Stimulated activated naive B cell treated with anti-CD40 and anti-IgM and Interleukin-4, amounts not matched to agents 10 μg/mL and 1 μg/mL and 100 μg/mL, for 72 hours (primary cell): ENCODE measurements around the gene PKP4.
A peak's percentile ranks its signal among the peaks of the same experiment; 100 is the strongest.

Experiments used
- ATAC-seq, 2 donors: fragments of 150-1000 bp; cut with Tn5 transposase; replicated peaks; 2 replicates each; pipeline ENCODE4 v1.10.0; 2021; ENCODE audit warnings: moderate library complexity in 1 of 2
- DNase-seq: peaks from one replicate; pipeline ENCODE4 v3.0.0; 2021
- H3K27ac Mint-ChIP-seq: one replicate; pipeline ENCODE4 v1.8.0; 2022; ENCODE audit warnings: mild to moderate bottlenecking, mixed read lengths
- H3K27me3 Mint-ChIP-seq, 2 donors: one replicate each; pipeline ENCODE4 v1.8.0; 2022; ENCODE audit warnings: mixed read lengths in 2 of 2
- H3K36me3 Mint-ChIP-seq, 2 donors: one replicate each; pipeline ENCODE4 v1.8.0; 2022; ENCODE audit warnings: mixed read lengths in 2 of 2, mild to moderate bottlenecking in 1 of 2
- H3K4me1 Mint-ChIP-seq, 2 donors: one replicate each; pipeline ENCODE4 v1.8.0; 2022; ENCODE audit warnings: mixed read lengths in 2 of 2, mild to moderate bottlenecking in 1 of 2
- H3K4me3 Mint-ChIP-seq, 2 donors: one replicate each; pipeline ENCODE4 v1.8.0; 2022; ENCODE audit warnings: mild to moderate bottlenecking in 2 of 2, mixed read lengths in 2 of 2, moderate library complexity in 1 of 2
- H3K9me3 Mint-ChIP-seq, 2 donors: one replicate each; pipeline ENCODE4 v1.8.0; 2022; ENCODE audit warnings: mixed read lengths in 2 of 2, mild to moderate bottlenecking in 1 of 2

The PKP4 gene

DNA sequence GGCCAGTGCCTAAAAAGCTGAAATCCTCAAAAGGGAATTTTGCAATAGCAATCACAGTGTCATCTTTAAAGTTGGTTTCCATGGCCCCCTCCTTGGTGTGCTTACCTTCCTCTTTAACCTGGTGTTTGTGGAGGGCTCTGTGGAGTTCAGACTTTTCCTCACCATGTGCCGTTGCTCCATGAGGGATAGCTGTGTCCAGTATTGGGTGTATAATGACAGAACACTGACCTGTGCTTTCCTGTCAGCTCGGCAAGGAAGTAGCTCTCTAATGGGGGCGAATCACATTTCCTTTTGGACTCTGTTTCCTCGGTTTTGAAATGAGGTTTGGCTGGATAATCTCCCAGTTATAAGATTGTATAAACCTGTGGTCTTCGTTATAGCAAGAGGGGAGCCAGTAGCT, 172.4 kb downstream of the PKP4 start:
- H3K4me3 Mint-ChIP-seq: no peak overlapping the region

DNA sequence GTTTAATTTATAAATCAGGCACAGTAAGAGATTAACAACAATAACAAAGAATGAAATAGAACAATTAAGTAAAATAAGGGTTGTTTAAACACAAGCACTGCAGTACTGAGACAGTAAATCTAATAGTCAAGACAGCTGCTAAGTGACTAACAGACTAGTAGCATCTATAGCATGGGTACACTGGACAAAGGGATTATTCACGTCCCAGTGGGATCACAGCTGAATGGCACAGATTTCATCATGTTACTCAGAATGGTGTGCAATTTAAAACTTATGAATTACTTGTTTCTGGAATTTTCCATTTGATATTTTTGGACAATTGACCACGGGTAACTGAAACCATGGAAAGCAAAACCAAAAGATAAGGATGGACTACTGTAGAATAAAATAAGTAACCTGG, 176.5 kb downstream of the PKP4 start:
- Mint-ChIP-seq H3K27ac (no peak overlapping the region), H3K36me3 (peaks cover 6 to 18% of the 10 kb centered on the region in 2 donors)

More for the DNA sequence above, 172.4 kb downstream of the PKP4 start:
- Mint-ChIP-seq H3K27me3 (no peaks in the 10 kb centered on the region), H3K9me3 (no peaks in the 10 kb centered on the region), H3K4me1 (no peaks in the 10 kb centered on the region), H3K27ac (no peak overlapping the region), H3K36me3 (peaks cover 7 to 18% of the 10 kb centered on the region in 2 donors)
- DNase-seq (no peak), ATAC-seq (no peak)

DNA sequence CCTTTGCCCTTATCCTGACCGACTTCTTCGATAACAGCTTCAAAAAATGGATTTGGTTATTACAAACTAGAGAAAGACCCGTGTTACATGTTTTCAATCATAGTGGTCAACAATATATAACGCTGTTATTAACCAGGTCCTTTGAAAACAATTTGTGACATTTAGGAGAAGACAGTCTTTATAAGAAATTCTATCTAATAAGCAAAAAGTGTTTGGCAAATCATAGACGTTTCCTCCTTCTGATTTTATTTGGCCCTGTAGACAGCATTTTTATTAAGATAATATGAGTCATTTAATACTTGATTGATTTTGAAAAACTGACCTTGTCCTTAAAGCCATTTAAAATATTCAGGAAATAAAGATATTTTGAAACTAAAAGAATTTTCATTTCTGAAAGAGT, 177.9 kb downstream of the PKP4 start:
- Mint-ChIP-seq H3K4me3 (no peak overlapping the region), H3K27me3 (no peaks in the 10 kb centered on the region), H3K27ac (no peak overlapping the region), H3K36me3 (peaks cover 3 to 21% of the 10 kb centered on the region in 2 donors), H3K4me1 (no peaks in the 10 kb centered on the region), H3K9me3 (peaks cover 0 to 2% of the 10 kb centered on the region in 2 donors)
- ATAC-seq (no peak), DNase-seq (no peak)

More for the DNA sequence above, 176.5 kb downstream of the PKP4 start:
- Mint-ChIP-seq H3K27me3 (no peaks in the 10 kb centered on the region), H3K9me3 (peaks cover 0 to 2% of the 10 kb centered on the region in 2 donors), H3K4me3 (no peak overlapping the region), H3K4me1 (no peaks in the 10 kb centered on the region)
- ATAC-seq (no peak), DNase-seq (no peak)

GRCh38 chr2:158635961-158636601, 179.3 kb downstream of the PKP4 start:
- peaks cover 4 to 9% of the 10 kb centered on the region in 2 donors for H3K4me1 Mint-ChIP-seq
- no peaks in the 10 kb centered on the region for H3K27me3 Mint-ChIP-seq
- H3K9me3 Mint-ChIP-seq: peaks cover 0 to 2% of the 10 kb centered on the region in 2 donors
- H3K27ac Mint-ChIP-seq: no peak overlapping the region
- peaks cover 3 to 21% of the 10 kb centered on the region in 2 donors for H3K36me3 Mint-ChIP-seq
- no peak for ATAC-seq
- H3K4me3 Mint-ChIP-seq: no peak overlapping the region
- DNase-seq: no peak

- H3K4me3 Mint-ChIP-seq: no peak overlapping the region
- ATAC-seq (no peak), DNase-seq (no peak)
- peaks cover 4 to 9% of the 10 kb centered on the region in 2 donors for H3K4me1 Mint-ChIP-seq
- H3K36me3 Mint-ChIP-seq: peaks cover 3 to 14% of the 10 kb centered on the region in 2 donors
- H3K27ac Mint-ChIP-seq: no peak overlapping the region
- peaks cover 0 to 2% of the 10 kb centered on the region in 2 donors for H3K9me3 Mint-ChIP-seq
- H3K27me3 Mint-ChIP-seq: no peaks in the 10 kb centered on the region
Observed at GRCh38 chr2:158637357-158637756, 180.6 kb downstream of the PKP4 start.

DNA sequence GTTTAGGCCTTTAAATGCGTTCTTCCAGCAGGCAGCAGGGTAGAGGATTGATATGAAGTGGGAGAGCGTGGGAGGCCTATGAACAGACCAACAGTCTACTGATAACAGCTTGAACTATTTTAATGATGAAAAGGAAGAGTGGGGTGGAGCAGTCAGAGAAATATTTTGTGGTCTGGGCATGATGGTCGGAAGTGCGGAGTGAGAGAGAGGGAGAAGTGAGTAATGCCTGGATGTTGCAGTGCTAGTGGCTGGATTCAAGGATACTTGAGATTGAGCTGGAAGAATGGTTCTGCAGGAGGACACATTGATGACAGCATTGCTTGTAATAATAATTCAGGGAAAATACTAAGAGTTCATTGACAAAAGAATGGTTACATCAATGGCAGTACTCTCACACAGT, 187.4 kb downstream of the PKP4 start:
- Mint-ChIP-seq H3K36me3 (peaks cover 0 to 11% of the 10 kb centered on the region in 2 donors), H3K4me3 (no peak overlapping the region), H3K4me1 (peaks cover 4 to 9% of the 10 kb centered on the region in 2 donors), H3K9me3 (peaks cover 0 to 3% of the 10 kb centered on the region in 2 donors), H3K27ac (no peak overlapping the region), H3K27me3 (no peaks in the 10 kb centered on the region)
- DNase-seq: no peak
- ATAC-seq: no peak

DNA sequence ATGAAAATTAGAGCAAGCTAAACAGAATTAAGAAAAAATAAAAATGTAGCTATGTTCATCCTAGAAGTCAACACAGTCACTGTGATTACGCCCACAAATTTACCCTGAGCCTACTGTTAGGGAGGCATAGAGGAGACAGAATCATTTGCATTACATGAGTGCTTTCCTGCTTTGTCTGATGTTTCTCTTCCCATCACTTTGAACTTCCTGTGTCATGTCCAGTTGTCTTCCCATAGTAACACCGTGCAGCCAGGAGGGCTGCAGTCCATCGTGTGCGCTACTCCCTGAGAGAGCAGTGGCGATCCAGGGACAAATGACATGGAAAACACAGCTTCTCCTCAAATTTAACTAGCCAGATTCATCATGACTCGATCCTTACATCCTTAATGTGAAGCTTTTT, 188.5 kb downstream of the PKP4 start:
- DNase-seq: no peak
- Mint-ChIP-seq H3K4me1 (peaks cover 2 to 4% of the 10 kb centered on the region in 2 donors), H3K27me3 (no peaks in the 10 kb centered on the region), H3K4me3 (no peak overlapping the region), H3K36me3 (peaks cover 0 to 11% of the 10 kb centered on the region in 2 donors), H3K27ac (no peak overlapping the region), H3K9me3 (peaks cover 0 to 3% of the 10 kb centered on the region in 2 donors)
- ATAC-seq: no peak

DNA sequence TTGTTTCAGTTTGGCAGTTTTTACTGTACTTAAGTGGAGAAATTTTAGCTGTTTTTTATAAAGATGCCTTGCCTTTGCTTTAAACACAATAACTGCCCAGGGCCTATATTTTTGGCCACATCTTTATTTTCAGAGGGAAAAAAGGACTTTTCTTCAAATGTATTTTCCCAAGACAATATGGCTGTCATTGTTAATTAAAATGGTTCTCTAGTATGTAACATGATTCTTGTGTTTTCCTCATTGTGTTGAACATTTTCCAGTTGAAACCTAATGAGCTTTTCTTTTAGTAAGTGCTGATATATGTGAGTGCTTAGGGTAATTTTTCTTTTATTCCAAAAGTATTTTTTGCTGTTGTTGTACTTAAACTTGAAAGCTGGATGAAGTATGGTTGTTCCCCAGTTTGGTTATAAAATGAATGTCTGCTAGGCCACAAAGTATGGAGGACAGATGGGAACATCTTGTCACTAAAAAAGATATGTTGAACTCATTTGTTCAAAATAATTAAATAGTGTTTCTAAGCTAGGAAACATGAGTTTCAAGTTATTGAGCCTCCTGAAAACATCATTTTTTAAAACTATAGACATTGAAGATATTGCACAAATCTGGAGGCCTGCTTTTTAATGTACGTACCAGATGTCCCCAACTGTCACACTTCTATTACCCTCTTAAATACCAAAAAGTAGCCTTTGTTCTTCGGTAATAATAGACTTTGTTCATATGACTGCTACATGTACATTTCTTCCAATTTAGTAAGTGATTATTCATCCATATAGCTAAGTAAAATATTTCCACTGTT, 190.9 kb downstream of the PKP4 start:
- Mint-ChIP-seq H3K27ac (no peak overlapping the region), H3K36me3 (peaks cover 0 to 12% of the 10 kb centered on the region in 2 donors), H3K4me3 (no peak overlapping the region), H3K4me1 (no peaks in the 10 kb centered on the region), H3K9me3 (peaks cover 0 to 3% of the 10 kb centered on the region in 2 donors), H3K27me3 (no peaks in the 10 kb centered on the region)
- ATAC-seq (no peak), DNase-seq (no peak)

DNA sequence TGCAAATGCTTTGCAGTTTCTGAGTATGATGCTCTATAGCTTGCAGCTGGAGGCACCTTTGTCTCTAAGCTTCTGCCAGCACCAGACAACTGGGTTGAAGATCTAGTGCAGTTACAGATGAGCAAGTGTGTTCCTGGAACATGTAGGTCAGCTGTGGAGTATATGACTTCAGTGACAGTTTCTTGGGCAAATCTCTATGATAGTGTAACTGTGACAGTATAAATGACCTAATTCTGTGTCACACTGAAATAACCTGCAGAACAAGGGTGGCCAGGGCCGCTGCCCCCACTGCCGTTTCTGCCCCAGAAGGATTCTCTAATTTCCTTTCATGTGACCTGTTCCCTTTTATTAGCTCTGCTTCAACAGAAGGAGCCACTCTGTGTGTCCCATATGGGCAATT, 193.1 kb downstream of the PKP4 start:
- no peak overlapping the region for H3K27ac Mint-ChIP-seq
- no peaks in the 10 kb centered on the region for H3K9me3 Mint-ChIP-seq
- H3K4me1 Mint-ChIP-seq: no peaks in the 10 kb centered on the region
- no peak overlapping the region for H3K4me3 Mint-ChIP-seq
- no peaks in the 10 kb centered on the region for H3K27me3 Mint-ChIP-seq
- no peak for DNase-seq
- ATAC-seq: no peak
- peaks cover 0 to 5% of the 10 kb centered on the region in 2 donors for H3K36me3 Mint-ChIP-seq

GRCh38 chr2:158650646-158651357, 194.1 kb downstream of the PKP4 start:
- no peaks in the 10 kb centered on the region for H3K9me3 Mint-ChIP-seq
- no peak overlapping the region for H3K27ac Mint-ChIP-seq
- DNase-seq (no peak), ATAC-seq (no peak)
- H3K27me3 Mint-ChIP-seq: no peaks in the 10 kb centered on the region
- no peak overlapping the region for H3K4me3 Mint-ChIP-seq
- peaks cover 0 to 5% of the 10 kb centered on the region in 2 donors for H3K36me3 Mint-ChIP-seq
- H3K4me1 Mint-ChIP-seq: no peaks in the 10 kb centered on the region

- Mint-ChIP-seq H3K36me3 (peaks cover 0 to 5% of the 10 kb centered on the region in 2 donors), H3K4me3 (no peak overlapping the region), H3K27ac (no peak overlapping the region), H3K27me3 (no peaks in the 10 kb centered on the region), H3K9me3 (no peaks in the 10 kb centered on the region), H3K4me1 (peaks cover under 1 to 2% of the 10 kb centered on the region in 2 donors)
- DNase-seq (no peak), ATAC-seq (no peak)
Observed at GRCh38 chr2:158651358-158652057, 194.8 kb downstream of the PKP4 start.

DNA sequence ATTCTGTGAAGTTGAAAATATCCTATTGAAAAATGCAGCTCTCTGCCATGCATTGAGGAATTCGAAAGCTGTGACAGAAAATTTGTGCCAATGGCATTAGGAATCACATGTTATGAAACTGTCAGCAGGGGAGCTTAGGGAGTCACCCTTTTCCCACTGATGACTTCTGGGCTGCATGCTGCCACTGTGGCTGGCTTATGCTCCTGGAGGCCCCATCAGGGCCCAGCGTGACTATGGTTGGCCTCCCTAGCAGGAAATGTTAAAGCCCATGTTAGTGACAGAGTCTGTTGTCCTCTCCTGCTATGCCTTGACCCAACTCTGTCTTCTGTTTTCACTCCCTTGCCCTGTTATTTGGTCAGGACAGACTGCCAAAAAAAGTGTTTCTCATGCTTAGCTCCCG, 198.9 kb downstream of the PKP4 start:
- Mint-ChIP-seq H3K27ac (no peak overlapping the region), H3K9me3 (no peaks in the 10 kb centered on the region), H3K4me1 (peaks cover 5 to 7% of the 10 kb centered on the region in 2 donors), H3K27me3 (no peaks in the 10 kb centered on the region), H3K4me3 (no peak overlapping the region), H3K36me3 (peaks cover 1 to 5% of the 10 kb centered on the region in 2 donors)
- ATAC-seq: no peak
- no peak for DNase-seq

DNA sequence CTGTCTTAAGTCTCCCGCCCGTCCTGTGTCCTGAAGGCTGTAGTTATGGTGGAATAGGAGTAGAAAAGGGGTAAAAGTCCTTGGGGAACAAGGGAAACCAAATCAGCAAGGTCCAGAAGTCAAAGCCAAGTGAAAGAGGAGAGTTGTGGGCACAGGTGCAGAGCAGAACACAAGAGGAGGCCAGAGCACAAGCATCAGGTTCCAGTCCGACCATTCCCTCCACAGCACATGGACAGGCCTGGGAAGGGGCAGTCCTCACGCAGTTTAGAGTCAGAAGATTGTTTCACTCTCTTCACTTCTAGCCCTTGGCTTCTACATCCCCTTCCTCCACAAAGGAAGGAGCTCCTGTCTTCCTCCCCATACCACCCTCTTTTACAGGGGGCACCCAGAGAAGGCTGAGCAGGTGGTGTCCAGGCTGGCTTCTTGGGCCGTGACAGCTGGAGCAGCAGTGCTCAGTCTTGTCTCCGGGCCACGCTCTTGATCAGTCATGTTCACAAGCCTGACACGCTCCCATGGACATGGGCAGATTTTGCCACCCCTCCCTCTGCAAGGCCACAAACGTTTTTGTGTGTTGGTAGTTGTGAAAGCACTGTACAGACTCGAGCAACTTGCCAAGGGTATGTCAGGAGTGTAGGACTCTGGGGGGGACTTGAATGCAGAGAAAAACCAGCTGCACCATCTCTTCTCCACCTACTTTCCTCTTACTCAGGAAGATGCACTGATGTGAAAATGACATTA, 199.9 kb downstream of the PKP4 start:
- Mint-ChIP-seq H3K9me3 (no peaks in the 10 kb centered on the region), H3K4me1 (peaks cover 5 to 7% of the 10 kb centered on the region in 2 donors), H3K27ac (no peak overlapping the region), H3K4me3 (no peak overlapping the region), H3K27me3 (no peaks in the 10 kb centered on the region), H3K36me3 (peaks cover 1 to 6% of the 10 kb centered on the region in 2 donors)
- peak in 1 of 2 donors; percentile 21 for ATAC-seq
- no peak for DNase-seq
